Erythroblast (primary cell): ENCODE results near the gene EDN1.

Experiments used
- GATA1 ChIP-seq: IDR thresholded peaks from 2 replicates; pipeline ENCODE4 v1.6.1; 2011; ENCODE audit warnings: low read depth, mild to moderate bottlenecking, control low read depth, low read length, moderate library complexity
- POLR2A ChIP-seq: IDR thresholded peaks from 2 replicates; pipeline ENCODE4 v1.6.1; 2011; ENCODE audit warnings: mild to moderate bottlenecking, low read length

DNA sequence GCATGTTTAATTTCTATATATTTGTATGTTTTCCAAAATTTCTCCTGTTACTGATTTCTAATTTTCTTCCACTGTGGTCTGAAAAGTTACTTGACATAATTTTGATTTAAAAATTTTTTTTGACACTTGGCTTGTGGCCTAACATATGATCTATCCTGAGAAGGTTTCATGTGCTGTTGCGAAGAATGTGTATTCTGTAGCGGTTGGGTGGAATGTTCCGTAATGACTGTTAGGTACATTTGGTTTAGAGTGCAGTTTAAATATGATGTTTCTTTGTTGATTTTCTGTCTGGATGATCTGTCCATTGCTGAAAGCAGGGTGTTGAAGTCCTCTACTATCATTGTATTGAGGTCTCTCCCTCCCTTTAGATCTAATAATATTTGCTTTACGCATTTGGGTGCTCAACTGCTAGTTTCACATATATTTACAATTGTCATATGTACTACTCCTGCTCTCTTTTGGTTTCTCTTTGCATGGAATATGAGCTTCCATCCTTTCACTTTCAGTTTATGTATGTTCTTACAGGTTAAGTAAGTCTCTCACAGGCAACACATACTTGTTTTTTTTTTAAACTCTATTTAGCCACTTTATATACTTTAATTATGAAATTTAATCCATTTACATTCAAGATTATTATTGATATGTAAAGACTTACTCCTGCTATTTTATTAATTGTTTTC is 19.5 kb upstream of the EDN1 start:
- TF ChIP-seq POLR2A (no peak), GATA1 (no peak)
